Measurements from ENCODE around the gene TCEA2. TPM values are rescaled to one million over a fixed set of nuclear protein-coding genes. Genes with fewer than 3 reads are reported as not detected.

Gene TCEA2
- 32.0 to 50.8 TPM (median 45.4 TPM) in 5 replicates for total RNA-seq (2022; extraction: Qiagen RNA extraction; ENCODE audit: low read depth)

GRCh38 chr20:64062596-64063388, at the start of gene TCEA2:
TSS of gene TCEA2 (plus strand) at chr20:64063198. CDS start at chr20:64063313, 115 bp downstream.

GRCh38 chr20:64035933-64036345, 27.1 kb upstream of the TCEA2 start, which contains the start of gene C20orf204:
TSS of gene C20orf204 (plus strand) at chr20:64036182. CDS start at chr20:64036324, 142 bp downstream.

GRCh38 chr20:64049060-64049877, 13.7 kb upstream of the TCEA2 start, which contains the start of gene SOX18:
TSS of gene SOX18 (minus strand) at chr20:64049639. CDS start at chr20:64049516, 123 bp downstream.

GRCh38 chr20:64079273-64080012, 16.4 kb downstream of the TCEA2 start, which contains the start of gene RGS19:
TSS of gene RGS19 (minus strand) at chr20:64079518. CDS start at chr20:64076886, 2,632 bp downstream.

GRCh38 chr20:64080013-64080812, 17.2 kb downstream of the TCEA2 start, which contains the start of gene OPRL1:
TSS of gene OPRL1 (plus strand) at chr20:64080082. CDS start at chr20:64092721, 12,639 bp downstream.

GRCh38 chr20:64083804-64084684, 21.0 kb downstream of the TCEA2 start, which contains the start of gene LKAAEAR1:
TSS of gene LKAAEAR1 (minus strand) at chr20:64084398. CDS start at chr20:64084219, 179 bp downstream.

GRCh38 chr20:64106981-64107735, 44.2 kb downstream of the TCEA2 start, which contains the start of gene NPBWR2:
TSS of gene NPBWR2 (minus strand) at chr20:64107565. CDS start at chr20:64106831, 734 bp downstream.

Other genes starting within 250 kb of the TCEA2 start
- 0.59 to 1.1 TPM (median 0.78 TPM) in 5 replicates for gene ZBTB46, start 231.9 kb upstream of the TCEA2 start, total RNA-seq (2022; extraction: Qiagen RNA extraction; ENCODE audit: low read depth)
- 0.05 TPM in 1 of 5 replicates, not detected in the others for gene ABHD16B, start 201.7 kb upstream of the TCEA2 start, total RNA-seq (2022; extraction: Qiagen RNA extraction; ENCODE audit: low read depth)
- gene TPD52L2, start 197.9 kb upstream of the TCEA2 start, total RNA-seq (2022; extraction: Qiagen RNA extraction; ENCODE audit: low read depth), result 125 to 141 TPM (median 132 TPM) in 5 replicates
- 24.9 to 32.4 TPM (median 29.2 TPM) in 5 replicates for gene DNAJC5, start 168.1 kb upstream of the TCEA2 start, total RNA-seq (2022; extraction: Qiagen RNA extraction; ENCODE audit: low read depth)
- 22.3 to 34.4 TPM (median 28.8 TPM) in 5 replicates for gene UCKL1, start 106.8 kb upstream of the TCEA2 start, total RNA-seq (2022; extraction: Qiagen RNA extraction; ENCODE audit: low read depth)
- gene ZNF512B, start 93.3 kb upstream of the TCEA2 start, total RNA-seq (2022; extraction: Qiagen RNA extraction; ENCODE audit: low read depth), result 9.7 to 13.9 TPM (median 10.9 TPM) in 5 replicates
- not detected in 5 replicates for gene SAMD10, start 83.6 kb upstream of the TCEA2 start, total RNA-seq (2022; extraction: Qiagen RNA extraction; ENCODE audit: low read depth)
- gene PRPF6, start 82.1 kb upstream of the TCEA2 start, total RNA-seq (2022; extraction: Qiagen RNA extraction; ENCODE audit: low read depth), result 54.8 to 58.4 TPM (median 57.1 TPM) in 5 replicates
- 0.16 to 0.57 TPM (median 0.37 TPM) in 5 replicates for gene C20orf204, start 27.0 kb upstream of the TCEA2 start, total RNA-seq (2022; extraction: Qiagen RNA extraction; ENCODE audit: low read depth)
- gene SOX18, start 13.6 kb upstream of the TCEA2 start, total RNA-seq (2022; extraction: Qiagen RNA extraction; ENCODE audit: low read depth), result 0.58 to 2.3 TPM (median 2.2 TPM) in 5 replicates
- 13.7 to 27.6 TPM (median 23.8 TPM) in 5 replicates for gene RGS19, start 16.3 kb downstream of the TCEA2 start, total RNA-seq (2022; extraction: Qiagen RNA extraction; ENCODE audit: low read depth)
- gene OPRL1, start 16.9 kb downstream of the TCEA2 start, total RNA-seq (2022; extraction: Qiagen RNA extraction; ENCODE audit: low read depth), result 0.44 to 0.76 TPM (median 0.57 TPM) in 5 replicates
- 0.72 to 1.5 TPM (median 1.4 TPM) in 5 replicates for gene LKAAEAR1, start 21.2 kb downstream of the TCEA2 start, total RNA-seq (2022; extraction: Qiagen RNA extraction; ENCODE audit: low read depth)
- gene NPBWR2, start 44.4 kb downstream of the TCEA2 start, total RNA-seq (2022; extraction: Qiagen RNA extraction; ENCODE audit: low read depth), result not detected in 5 replicates
- 0.05 to 0.27 TPM (median 0.09 TPM) in 4 of 5 replicates, not detected in the other for gene MYT1, start 101.3 kb downstream of the TCEA2 start, total RNA-seq (2022; extraction: Qiagen RNA extraction; ENCODE audit: low read depth)
- 9.8 to 16.4 TPM (median 13.0 TPM) in 5 replicates for gene PCMTD2, start 192.6 kb downstream of the TCEA2 start, total RNA-seq (2022; extraction: Qiagen RNA extraction; ENCODE audit: low read depth)

Measured in A549 treated with CpdA at 1 μM for 4 hours (cell line).